A549 treated with AZD9567 at 1 μM for 4 hours (cell line): ENCODE measurements around the gene DIP2C. TPM values are rescaled to one million over a fixed set of nuclear protein-coding genes. Genes with fewer than 3 reads are reported as not detected.

Experiments
- total RNA-seq: library from RNA; stranded (reverse); fragments of 200-300 nt; extraction: Qiagen RNA extraction; gene quantifications from 5 replicates; pipeline ENCODE4 v1.2.3, GENCODE V29; 2022; ENCODE audit not compliant: insufficient read depth

DIP2C gene, protein sequence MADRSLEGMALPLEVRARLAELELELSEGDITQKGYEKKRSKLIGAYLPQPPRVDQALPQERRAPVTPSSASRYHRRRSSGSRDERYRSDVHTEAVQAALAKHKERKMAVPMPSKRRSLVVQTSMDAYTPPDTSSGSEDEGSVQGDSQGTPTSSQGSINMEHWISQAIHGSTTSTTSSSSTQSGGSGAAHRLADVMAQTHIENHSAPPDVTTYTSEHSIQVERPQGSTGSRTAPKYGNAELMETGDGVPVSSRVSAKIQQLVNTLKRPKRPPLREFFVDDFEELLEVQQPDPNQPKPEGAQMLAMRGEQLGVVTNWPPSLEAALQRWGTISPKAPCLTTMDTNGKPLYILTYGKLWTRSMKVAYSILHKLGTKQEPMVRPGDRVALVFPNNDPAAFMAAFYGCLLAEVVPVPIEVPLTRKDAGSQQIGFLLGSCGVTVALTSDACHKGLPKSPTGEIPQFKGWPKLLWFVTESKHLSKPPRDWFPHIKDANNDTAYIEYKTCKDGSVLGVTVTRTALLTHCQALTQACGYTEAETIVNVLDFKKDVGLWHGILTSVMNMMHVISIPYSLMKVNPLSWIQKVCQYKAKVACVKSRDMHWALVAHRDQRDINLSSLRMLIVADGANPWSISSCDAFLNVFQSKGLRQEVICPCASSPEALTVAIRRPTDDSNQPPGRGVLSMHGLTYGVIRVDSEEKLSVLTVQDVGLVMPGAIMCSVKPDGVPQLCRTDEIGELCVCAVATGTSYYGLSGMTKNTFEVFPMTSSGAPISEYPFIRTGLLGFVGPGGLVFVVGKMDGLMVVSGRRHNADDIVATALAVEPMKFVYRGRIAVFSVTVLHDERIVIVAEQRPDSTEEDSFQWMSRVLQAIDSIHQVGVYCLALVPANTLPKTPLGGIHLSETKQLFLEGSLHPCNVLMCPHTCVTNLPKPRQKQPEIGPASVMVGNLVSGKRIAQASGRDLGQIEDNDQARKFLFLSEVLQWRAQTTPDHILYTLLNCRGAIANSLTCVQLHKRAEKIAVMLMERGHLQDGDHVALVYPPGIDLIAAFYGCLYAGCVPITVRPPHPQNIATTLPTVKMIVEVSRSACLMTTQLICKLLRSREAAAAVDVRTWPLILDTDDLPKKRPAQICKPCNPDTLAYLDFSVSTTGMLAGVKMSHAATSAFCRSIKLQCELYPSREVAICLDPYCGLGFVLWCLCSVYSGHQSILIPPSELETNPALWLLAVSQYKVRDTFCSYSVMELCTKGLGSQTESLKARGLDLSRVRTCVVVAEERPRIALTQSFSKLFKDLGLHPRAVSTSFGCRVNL (N-terminal part only)
- total RNA-seq, result 9.8 to 13.5 TPM (median 12.8 TPM) in 5 replicates

DNA sequence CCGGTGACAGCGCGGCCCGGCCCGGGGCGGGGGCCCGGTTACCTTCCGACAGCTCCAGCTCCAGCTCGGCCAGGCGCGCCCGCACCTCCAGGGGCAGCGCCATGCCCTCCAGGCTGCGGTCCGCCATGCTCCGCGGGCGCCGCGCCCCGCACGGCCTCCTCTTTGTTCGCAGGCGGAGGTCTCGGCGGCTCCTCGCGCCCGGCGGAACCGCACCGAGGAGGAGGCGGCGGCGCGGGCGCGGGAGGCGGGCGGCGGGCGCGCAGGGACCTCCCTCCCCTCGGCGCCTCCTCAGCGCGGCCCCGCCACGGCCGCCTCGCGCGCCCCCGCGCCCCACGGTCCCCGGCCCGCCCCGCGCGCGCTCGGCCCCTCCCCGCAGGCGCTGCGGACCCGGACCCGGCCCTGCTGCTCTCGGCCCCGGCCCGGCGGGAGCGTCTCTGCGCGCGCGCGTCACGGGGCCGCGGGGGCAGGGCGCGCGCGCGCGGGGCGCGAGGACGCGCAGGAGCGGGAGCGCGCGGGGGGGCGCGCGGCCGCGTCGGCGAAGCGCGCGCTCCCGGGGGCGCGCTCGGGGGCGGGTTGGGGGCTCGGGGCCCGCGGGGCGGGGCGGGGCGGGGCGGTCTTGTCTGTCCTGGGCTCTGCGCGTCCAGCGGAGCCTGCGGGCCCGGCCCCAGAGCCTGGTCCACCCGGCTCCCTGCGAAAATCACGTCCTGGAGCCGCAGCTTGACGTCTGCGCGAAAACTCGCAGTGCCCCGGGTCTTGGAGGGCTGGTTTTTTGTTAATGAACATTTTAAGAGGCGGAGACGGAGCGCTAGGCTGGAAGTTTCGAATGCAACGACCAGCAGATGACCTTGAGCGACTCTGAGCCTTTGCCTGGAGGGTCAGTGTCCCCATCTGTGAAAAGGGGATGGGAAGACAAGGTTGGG lies at the start of gene DIP2C:
Gene DIP2C, minus strand, starts transcription at position 217 of the 920 bp plus-strand sequence. Its CDS starts 90 bp downstream, at position 127.

Other genes starting within 250 kb of the DIP2C start
- gene LARP4B, start 242.0 kb upstream of the DIP2C start, total RNA-seq, result 36.2 to 44.8 TPM (median 40.0 TPM) in 5 replicates